Measurements from ENCODE around the gene SLF2. TPM values are rescaled to one million over a fixed set of nuclear protein-coding genes. Genes with fewer than 3 reads are reported as not detected.

SLF2 gene
- total RNA-seq, 1 experiment from 2014 or later: 23.1 TPM

DNA sequence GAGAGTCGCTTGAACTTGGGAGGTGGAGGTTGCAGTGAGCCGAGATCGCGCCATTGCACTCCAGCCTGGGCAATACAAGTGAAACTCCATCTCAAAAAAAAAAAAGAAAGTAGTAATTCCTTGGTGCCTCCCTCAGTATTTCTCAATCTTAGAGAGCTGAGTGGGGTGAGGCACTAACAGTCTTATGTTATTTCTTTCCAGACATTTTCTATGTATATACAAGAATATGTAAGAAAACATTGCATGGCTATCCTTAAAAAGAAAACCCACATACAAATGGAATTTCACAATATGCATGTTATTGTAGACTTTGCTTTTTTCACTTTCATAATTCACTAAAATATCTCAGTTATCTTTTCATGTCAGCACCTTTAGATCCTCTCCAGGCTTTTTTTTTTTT lies 13.6 kb upstream of the SLF2 start:
- H3K4me1 ChIP-seq (ENCODE audit: insufficient read depth, low read length): no peaks in the 10 kb centered on the region
- H2AK5ac ChIP-seq (ENCODE audit: insufficient read length, low read length): no peak overlapping the region
- H3K27ac ChIP-seq (ENCODE audit: insufficient read length, low read depth, low read length): no peak overlapping the region
- H3K79me1 ChIP-seq (ENCODE audit: insufficient read depth, low read depth, low read length, poor library complexity, severe bottlenecking): no peaks in the 10 kb centered on the region
- H2BK12ac ChIP-seq (ENCODE audit: insufficient read length, low read depth, low read length): no peak overlapping the region
- DNase-seq: no peak
- TF ChIP-seq CTCF (conservative IDR thresholded peaks at IDR 0.05): no peak
- H3K9me3 ChIP-seq (ENCODE audit: control insufficient read depth, low read depth, low read length): no peaks in the 10 kb centered on the region
- H4K91ac ChIP-seq (ENCODE audit: insufficient read length, low read depth, low read length): no peak overlapping the region
- no peak overlapping the region for H2AFZ ChIP-seq (ENCODE audit: low read length)
- H3K9ac ChIP-seq (ENCODE audit: extremely low read depth, insufficient read length, low read length): no peak overlapping the region
- no peak overlapping the region for H3K4ac ChIP-seq (ENCODE audit: low read depth, low read length)
- whole genome bisulfite sequencing (ENCODE audit: extremely low coverage, insufficient read length, low lambda C conversion rate): no CpG with 5 or more reads among the region's 4 CpGs
- H2BK15ac ChIP-seq (ENCODE audit: low read depth, low read length): no peak overlapping the region
- H3K4me3 Mint-ChIP-seq: no peak overlapping the region
- H3K27me3 Mint-ChIP-seq (ENCODE audit: low read depth): peaks cover 17% of the 10 kb centered on the region
- H3K9me3 Mint-ChIP-seq: no peaks in the 10 kb centered on the region
- no peak overlapping the region for H4K5ac ChIP-seq (ENCODE audit: insufficient read length, low read depth, low read length)
- H4K20me1 ChIP-seq (ENCODE audit: control insufficient read depth, insufficient read depth, insufficient read length): no peaks in the 10 kb centered on the region
- no peaks in the 10 kb centered on the region; a peak in 1 of 4 replicates for H3K4me1 Mint-ChIP-seq
- no peaks in the 10 kb centered on the region for H3K23me2 ChIP-seq (ENCODE audit: insufficient read length, low read depth, low read length, poor library complexity, severe bottlenecking)
- no peak overlapping the region for H2BK20ac ChIP-seq (ENCODE audit: low read depth, low read length, poor library complexity, severe bottlenecking)
- no peak overlapping the region for H4K8ac ChIP-seq (replicated peaks; ENCODE audit: insufficient read length, low read depth, low read length)
- H3K56ac ChIP-seq (ENCODE audit: insufficient read length, low read depth, low read length): no peak overlapping the region
- no peak overlapping the region for H3T11ph ChIP-seq (ENCODE audit: low read length)
- H3K23ac ChIP-seq (ENCODE audit: insufficient read length, low read depth, low read length): no peak overlapping the region
- H2BK5ac ChIP-seq (ENCODE audit: insufficient read length, low read length): no peak overlapping the region
- H3K27me3 ChIP-seq (ENCODE audit: insufficient read depth, low read length): no peaks in the 10 kb centered on the region
- no peak overlapping the region for H3K27ac Mint-ChIP-seq
- H3K79me2 ChIP-seq (ENCODE audit: insufficient read depth, low read length): no peaks in the 10 kb centered on the region
- H3K18ac ChIP-seq (ENCODE audit: insufficient read length, low read depth, low read length): no peak overlapping the region
- H2BK120ac ChIP-seq (ENCODE audit: low read depth, low read length, poor library complexity, severe bottlenecking): no peak overlapping the region
- H3K14ac ChIP-seq (ENCODE audit: insufficient read depth, low read length): no peak overlapping the region
- no peaks in the 10 kb centered on the region for H3K36me3 Mint-ChIP-seq (ENCODE audit: insufficient read depth in 1 of 3, low read depth in 3 of 3)
- H3K4me2 ChIP-seq (ENCODE audit: insufficient read depth, insufficient read length, low read length): no peak overlapping the region

All from H9 (cell line).